Stomach (tissue), 9 donors: ENCODE results near the gene CEP76. TPM values are rescaled to one million over a fixed set of nuclear protein-coding genes. Genes with fewer than 3 reads are reported as not detected.

Experiments
- DNase-seq, 2 donors: peaks; one replicate each; pipeline versions ENCODE4 v3.0.0 to v3.0.0-alpha.2; 2013 to 2019
- H3K27ac ChIP-seq, 5 donors: fragments of 200-600 bp in 4 of 5; sonication (generic) in 4 of 5; one replicate each; pipeline ENCODE4 v1.5.1; 2013 to 2019; ENCODE audit warnings: mild to moderate bottlenecking in 1 of 5, moderate library complexity in 1 of 5
- H3K27me3 ChIP-seq, 3 donors: fragments of 200-600 bp; sonication (generic); one replicate each; pipeline ENCODE4 v1.5.1; 2017 to 2019; ENCODE audit warnings: mixed run types in 1 of 3
- H3K36me3 ChIP-seq, 4 donors: fragments of 200-600 bp; sonication (generic); 1 replicate in 3 of 4; 2 replicates in 1 of 4; pipeline ENCODE4 v1.5.1; 2016 to 2019
- H3K4me1 ChIP-seq, 4 donors: fragments of 200-600 bp; sonication (generic); one replicate each; pipeline ENCODE4 v1.5.1; 2016 to 2019
- H3K4me3 ChIP-seq, 4 donors: fragments of 200-600 bp; sonication (generic) in 3 of 4; one replicate each; pipeline ENCODE4 v1.5.1; 2016 to 2019; ENCODE audit warnings: mild to moderate bottlenecking in 1 of 4
- H3K9me3 ChIP-seq, 4 donors: fragments of 200-600 bp; sonication (generic); one replicate each; pipeline ENCODE4 v1.5.1; 2016 to 2019
- EP300 ChIP-seq: sonication (generic); formaldehyde crosslinking; IDR thresholded peaks from one replicate; pipeline ENCODE4 v1.6.1; 2017; ENCODE audit warnings: antibody characterized with exemption
- POLR2A ChIP-seq, 4 donors: fragments of 450-650 bp; IDR thresholded peaks; one replicate each; pipeline ENCODE4 v1.6.1; 2016; ENCODE audit warnings: antibody characterized with exemption in 4 of 4, control low read depth in 2 of 4, mild to moderate bottlenecking in 1 of 4, moderate library complexity in 1 of 4
- POLR2AphosphoS5 ChIP-seq, 3 donors: sonication (generic); formaldehyde crosslinking; IDR thresholded peaks; one replicate each; pipeline ENCODE4 v1.6.1; 2016; ENCODE audit warnings: antibody characterized with exemption in 3 of 3
- WGBS, 5 donors: extraction: QIAGEN DNeasy Blood & Tissue Kit in 3 of 5; methylation state at CpG; one replicate each; pipeline versions ENCODE4 v1.1.5 to v1.1.7; 2013 to 2018; 5-methylcytosine and 5-hydroxymethylcytosine counted together
- intact Hi-C: fragments of 100-400 bp; cut with DNase I; formaldehyde crosslinking; loops from one replicate; pipeline ENCODE4 v1.15.1; 2023; ENCODE audit warnings: low total_unique reads
- polyA plus RNA-seq, 3 donors: library from polyadenylated mRNA; stranded (reverse); fragments of 200-250 nt; gene quantifications; one replicate each; pipeline ENCODE4 v1.2.3, GENCODE V29; 2013
- total RNA-seq, 5 donors: library from RNA; depleted of rRNA; stranded (reverse); fragments of >200 nt; gene quantifications; one replicate each; pipeline versions ENCODE4 v1.1.0 to v1.2.3, GENCODE V29; 2014 to 2016
- TF ChIP-seq, protein P1 (sequence below), 7 experiments: fragments of 450-650 bp in 4 of 7; fragments of 200-600 bp in 3 of 7; sonication (generic) in 3 of 7; IDR thresholded peaks; one replicate each; pipeline ENCODE4 v1.5.1; 2016 to 2019; ENCODE audit warnings: antibody characterized with exemption in 7 of 7, control low read depth in 2 of 7, mild to moderate bottlenecking in 1 of 7
- donor health status: healthy with polysubstance abuse.
- donor health status: Bipolar disorder and iron deficiency.
- donor health status: healthy.

CEP76 gene
- total and polyA plus RNA-seq, 8 donors: 2.4 to 57.2 (median 7.9) TPM

DNA sequence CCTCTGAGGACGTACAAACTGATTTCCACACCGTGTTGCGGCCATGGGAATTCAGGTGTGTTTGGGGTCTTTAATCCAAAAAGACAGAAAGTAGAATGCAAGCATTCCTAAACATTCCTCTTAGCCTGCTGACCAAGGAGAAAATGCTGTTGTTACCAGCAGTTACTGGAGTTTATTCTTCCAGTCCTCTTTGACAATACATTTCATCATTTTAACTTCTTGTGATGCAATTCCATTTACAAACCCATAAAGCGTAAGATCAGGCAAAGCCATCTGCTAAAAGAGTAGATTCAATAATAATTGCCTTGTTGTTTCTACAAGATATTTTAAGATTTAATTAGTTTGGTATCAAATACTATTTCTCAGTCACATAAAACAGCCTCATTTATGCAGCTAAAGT is 77.3 kb downstream of the CEP76 start:
- H3K27ac ChIP-seq: no peak overlapping the region
- no peak for DNase-seq
- no peak for TF ChIP-seq EP300
- TF ChIP-seq POLR2A (IDR thresholded peaks at IDR 0.05): no peak
- TF ChIP-seq, protein P1, sequence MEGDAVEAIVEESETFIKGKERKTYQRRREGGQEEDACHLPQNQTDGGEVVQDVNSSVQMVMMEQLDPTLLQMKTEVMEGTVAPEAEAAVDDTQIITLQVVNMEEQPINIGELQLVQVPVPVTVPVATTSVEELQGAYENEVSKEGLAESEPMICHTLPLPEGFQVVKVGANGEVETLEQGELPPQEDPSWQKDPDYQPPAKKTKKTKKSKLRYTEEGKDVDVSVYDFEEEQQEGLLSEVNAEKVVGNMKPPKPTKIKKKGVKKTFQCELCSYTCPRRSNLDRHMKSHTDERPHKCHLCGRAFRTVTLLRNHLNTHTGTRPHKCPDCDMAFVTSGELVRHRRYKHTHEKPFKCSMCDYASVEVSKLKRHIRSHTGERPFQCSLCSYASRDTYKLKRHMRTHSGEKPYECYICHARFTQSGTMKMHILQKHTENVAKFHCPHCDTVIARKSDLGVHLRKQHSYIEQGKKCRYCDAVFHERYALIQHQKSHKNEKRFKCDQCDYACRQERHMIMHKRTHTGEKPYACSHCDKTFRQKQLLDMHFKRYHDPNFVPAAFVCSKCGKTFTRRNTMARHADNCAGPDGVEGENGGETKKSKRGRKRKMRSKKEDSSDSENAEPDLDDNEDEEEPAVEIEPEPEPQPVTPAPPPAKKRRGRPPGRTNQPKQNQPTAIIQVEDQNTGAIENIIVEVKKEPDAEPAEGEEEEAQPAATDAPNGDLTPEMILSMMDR (IDR thresholded peaks at IDR 0.05): no peak
- TF ChIP-seq POLR2AphosphoS5 (IDR thresholded peaks at IDR 0.05): no peak
- no peaks in the 10 kb centered on the region for H3K36me3 ChIP-seq
- no peaks in the 10 kb centered on the region for H3K27me3 ChIP-seq
- peaks cover 0 to 4% (median 0%) of the 10 kb centered on the region in 4 donors for H3K4me1 ChIP-seq
- intact Hi-C loops: no loop called here
- H3K4me3 ChIP-seq: no peak overlapping the region
- H3K9me3 ChIP-seq: no peaks in the 10 kb centered on the region
- 88 to 98% (median 93%) methylated on average over 4 of the region's 4 CpGs for WGBS, 5 donors

Other genes with a start within 250 kb of the CEP76 start
- 10 to 100 TPM in 3 of 5 donors, 1 to 10 TPM in 2; 4.1 to 24.4 (median 23.7) TPM for gene SPIRE1, start 44.6 kb downstream of the CEP76 start, total RNA-seq
- gene SPIRE1, start 44.6 kb downstream of the CEP76 start, polyA plus RNA-seq: 1 to 10 TPM; 3.1 to 9.9 (median 6.9) TPM
- 10 to 100 TPM; 11.6 to 78.8 (median 20.1) TPM for gene PSMG2, start 319 bp upstream of the CEP76 start, total RNA-seq
- 100 to 1,000 TPM in 2 of 3 donors, 10 to 100 TPM in 1; 82.6 to 106 (median 104) TPM for gene PSMG2, start 319 bp upstream of the CEP76 start, polyA plus RNA-seq
- 10 to 100 TPM in 3 of 5 donors, 1 to 10 TPM in 2; 5.8 to 66.7 (median 28.5) TPM for gene PTPN2, start 181.5 kb upstream of the CEP76 start, total RNA-seq
- gene PTPN2, start 181.5 kb upstream of the CEP76 start, polyA plus RNA-seq: 10 to 100 TPM; 20.2 to 32.4 (median 32.2) TPM
- gene SEH1L, start 245.3 kb upstream of the CEP76 start, total RNA-seq: 10 to 100 TPM in 4 of 5 donors, 1 to 10 TPM in 1; 9.3 to 43.7 (median 17.5) TPM
- gene SEH1L, start 245.3 kb upstream of the CEP76 start, polyA plus RNA-seq: 10 to 100 TPM; 13.0 to 22.6 (median 18.4) TPM